H9 (cell line): ENCODE data around the gene RILPL1. TPM values are rescaled to one million over a fixed set of nuclear protein-coding genes. Genes with fewer than 3 reads are reported as not detected.

Experiments used
- DNase-seq: peaks from one replicate; pipeline ENCODE4 v3.0.0-alpha.2; 2017
- H2AFZ ChIP-seq: one replicate; pipeline ENCODE4 v1.6.1; 2013; ENCODE audit warnings: mild to moderate bottlenecking, low read length, control low read depth, moderate library complexity
- H2AK5ac ChIP-seq: 2 replicates; pipeline ENCODE4 v1.6.1; 2013; ENCODE audit warnings: low read length, control low read depth, mixed read lengths; ENCODE audit not compliant: insufficient read length
- H2BK120ac ChIP-seq: one replicate; pipeline ENCODE4 v1.6.1; 2013; ENCODE audit warnings: low read depth, mild to moderate bottlenecking, low read length, control low read depth, inconsistent platforms; ENCODE audit not compliant: poor library complexity, severe bottlenecking
- H2BK12ac ChIP-seq: 2 replicates; pipeline ENCODE4 v1.6.1; 2013; ENCODE audit warnings: low read length, control low read depth, mixed read lengths, low read depth; ENCODE audit not compliant: insufficient read length
- H2BK15ac ChIP-seq: 2 replicates; pipeline ENCODE4 v1.6.1; 2013; ENCODE audit warnings: low read depth, low read length, control low read depth
- H2BK20ac ChIP-seq: one replicate; pipeline ENCODE4 v1.6.1; 2013; ENCODE audit warnings: low read depth, mild to moderate bottlenecking, low read length, control low read depth, inconsistent platforms; ENCODE audit not compliant: poor library complexity, severe bottlenecking
- H2BK5ac ChIP-seq: 2 replicates; pipeline ENCODE4 v1.6.1; 2013; ENCODE audit warnings: low read length, control low read depth, mixed read lengths; ENCODE audit not compliant: insufficient read length
- H3K14ac ChIP-seq: 2 replicates; pipeline ENCODE4 v1.6.1; 2013; ENCODE audit warnings: low read length, control low read depth; ENCODE audit not compliant: insufficient read depth
- H3K18ac ChIP-seq: 2 replicates; pipeline ENCODE4 v1.6.1; 2013; ENCODE audit warnings: low read depth, mild to moderate bottlenecking, mixed read lengths, low read length, control low read depth; ENCODE audit not compliant: insufficient read length
- H3K23ac ChIP-seq: 2 replicates; pipeline ENCODE4 v1.6.1; 2013; ENCODE audit warnings: low read length, control low read depth, mixed read lengths, low read depth; ENCODE audit not compliant: insufficient read length
- H3K23me2 ChIP-seq: 2 replicates; pipeline ENCODE4 v1.6.1; 2013; ENCODE audit warnings: low read depth, mild to moderate bottlenecking, mixed read lengths, low read length, control low read depth; ENCODE audit not compliant: insufficient read length, poor library complexity, severe bottlenecking
- H3K27ac ChIP-seq: 2 replicates; pipeline ENCODE4 v1.5.1; 2013; ENCODE audit warnings: low read length, control low read depth, mixed read lengths, low read depth; ENCODE audit not compliant: insufficient read length
- H3K27me3 ChIP-seq: 2 replicates; pipeline ENCODE4 v1.6.1; 2013; ENCODE audit warnings: low read length, control low read depth, inconsistent platforms; ENCODE audit not compliant: insufficient read depth
- H3K4ac ChIP-seq: 2 replicates; pipeline ENCODE4 v1.6.1; 2013; ENCODE audit warnings: low read depth, mild to moderate bottlenecking, control low read depth, inconsistent platforms, low read length, moderate library complexity
- H3K4me1 ChIP-seq: 2 replicates; pipeline ENCODE4 v1.6.1; 2013; ENCODE audit warnings: low read length, control low read depth, inconsistent platforms; ENCODE audit not compliant: insufficient read depth
- H3K4me2 ChIP-seq: 2 replicates; pipeline ENCODE4 v1.6.1; 2013; ENCODE audit warnings: low read length, control low read depth, mixed read lengths; ENCODE audit not compliant: insufficient read length, insufficient read depth
- H3K56ac ChIP-seq: 2 replicates; pipeline ENCODE4 v1.6.1; 2013; ENCODE audit warnings: low read depth, mild to moderate bottlenecking, mixed read lengths, low read length, control low read depth; ENCODE audit not compliant: insufficient read length
- H3K79me1 ChIP-seq: 2 replicates; pipeline ENCODE4 v1.6.1; 2013; ENCODE audit warnings: low read depth, mild to moderate bottlenecking, moderate library complexity, low read length, control low read depth, inconsistent platforms; ENCODE audit not compliant: insufficient read depth, poor library complexity, severe bottlenecking
- H3K79me2 ChIP-seq: 2 replicates; pipeline ENCODE4 v1.6.1; 2013; ENCODE audit warnings: low read length, control low read depth, inconsistent platforms; ENCODE audit not compliant: insufficient read depth
- H3K9ac ChIP-seq: 2 replicates; pipeline ENCODE4 v1.6.1; 2013; ENCODE audit warnings: low read length, control low read depth, mixed read lengths; ENCODE audit not compliant: insufficient read length; ENCODE audit errors: extremely low read depth
- H3K9me3 ChIP-seq: one replicate; pipeline ENCODE4 v1.6.1; 2013; ENCODE audit warnings: low read depth, low read length, inconsistent platforms; ENCODE audit not compliant: control insufficient read depth
- H3T11ph ChIP-seq: one replicate; pipeline ENCODE4 v1.6.1; 2013; ENCODE audit warnings: mild to moderate bottlenecking, low read length, control low read depth, inconsistent platforms
- H4K20me1 ChIP-seq: one replicate; pipeline ENCODE4 v1.6.1; 2013; ENCODE audit not compliant: control insufficient read depth, insufficient read length, insufficient read depth
- H4K5ac ChIP-seq: 2 replicates; pipeline ENCODE4 v1.6.1; 2013; ENCODE audit warnings: low read depth, mild to moderate bottlenecking, mixed read lengths, low read length, control low read depth; ENCODE audit not compliant: insufficient read length
- H4K8ac ChIP-seq: replicated peaks from 2 replicates; pipeline ENCODE4 v1.6.1; 2013; ENCODE audit warnings: low read length, control low read depth, mixed read lengths, low read depth; ENCODE audit not compliant: insufficient read length
- H4K91ac ChIP-seq: 2 replicates; pipeline ENCODE4 v1.6.1; 2013; ENCODE audit warnings: low read depth, mild to moderate bottlenecking, moderate library complexity, mixed read lengths, low read length, control low read depth; ENCODE audit not compliant: insufficient read length
- H3K27ac Mint-ChIP-seq, 3 experiments: 2 replicates in 2 of 3; 3 replicates in 1 of 3; pipeline ENCODE4 v1.8.0; 2020 to 2021; ENCODE audit warnings: mixed read lengths in 3 of 3, mild to moderate bottlenecking in 1 of 3, moderate library complexity in 1 of 3
- H3K27me3 Mint-ChIP-seq: 2 replicates; pipeline ENCODE4 v1.8.0; 2021; ENCODE audit warnings: low read depth, mild to moderate bottlenecking, moderate library complexity, mixed read lengths
- H3K36me3 Mint-ChIP-seq, 3 experiments: 2 replicates in 2 of 3; 3 replicates in 1 of 3; pipeline ENCODE4 v1.8.0; 2020 to 2021; ENCODE audit warnings: low read depth in 3 of 3, mixed read lengths in 3 of 3; ENCODE audit not compliant: insufficient read depth in 1 of 3
- H3K4me1 Mint-ChIP-seq, 2 experiments: 2 replicates each; pipeline ENCODE4 v1.8.0; 2020; ENCODE audit warnings: mixed read lengths in 2 of 2
- H3K4me3 Mint-ChIP-seq, 2 experiments: 2 replicates in 1 of 2; 3 replicates in 1 of 2; pipeline ENCODE4 v1.8.0; 2020 to 2021; ENCODE audit warnings: mild to moderate bottlenecking in 2 of 2, mixed read lengths in 2 of 2, moderate library complexity in 1 of 2
- H3K9me3 Mint-ChIP-seq, 2 experiments: 2 replicates in 1 of 2; 3 replicates in 1 of 2; pipeline ENCODE4 v1.8.0; 2020; ENCODE audit warnings: mild to moderate bottlenecking in 2 of 2, mixed read lengths in 2 of 2, moderate library complexity in 1 of 2
- CTCF ChIP-seq: fragments of 200-600 bp; sonication (generic); conservative IDR thresholded peaks from 3 replicates; pipeline ENCODE4 v1.8.0; 2021; ENCODE audit warnings: antibody characterized with exemption, mild to moderate bottlenecking
- WGBS: extraction: QIAGEN DNeasy Blood & Tissue Kit; methylation state at CpG from one replicate; pipeline ENCODE4 v1.1.7; 2013; ENCODE audit warnings: missing lambda C conversion rate, low lambda C conversion rate, mixed read lengths; ENCODE audit not compliant: insufficient read length; ENCODE audit errors: extremely low coverage; 5-methylcytosine and 5-hydroxymethylcytosine counted together
- total RNA-seq: library from RNA; stranded (reverse); gene quantifications from 2 replicates; pipeline ENCODE4 v1.2.1, GENCODE V29; 2021

RILPL1 gene
- total RNA-seq, 1 experiment from 2014 or later = 8.1 TPM

- TF ChIP-seq CTCF = no peak
- Histone ChIP-seq H3K23me2 (no peaks in the 10 kb centered on the region), H2BK15ac (no peak overlapping the region), H2AK5ac (no peak overlapping the region), H3K27me3 (no peaks in the 10 kb centered on the region), H3K56ac (no peak overlapping the region), H3K79me2 (no peaks in the 10 kb centered on the region), H4K5ac (no peak overlapping the region), H3K79me1 (no peaks in the 10 kb centered on the region), H4K8ac (no peak overlapping the region), H2BK5ac (no peak overlapping the region), H2BK12ac (no peak overlapping the region), H3K23ac (no peak overlapping the region), H3K4ac (no peak overlapping the region), H3K9me3 (no peaks in the 10 kb centered on the region), H2BK120ac (no peak overlapping the region), H3K18ac (no peak overlapping the region), H4K20me1 (no peaks in the 10 kb centered on the region), H3K14ac (no peak overlapping the region; the same call in 1 of the 2 replicates), H3K4me1 (no peaks in the 10 kb centered on the region), H4K91ac (no peak overlapping the region), H3T11ph (no peak overlapping the region), H2BK20ac (no peak overlapping the region), H3K27ac (no peak overlapping the region), H2AFZ (no peak overlapping the region), H3K9ac (no peak overlapping the region), H3K4me2 (no peak overlapping the region)
- WGBS = no CpG with 5 or more reads among the region's 15 CpGs
- peak overlapping the region in 2 of 3 experiments; percentile 12 to 19; a peak in 3 of 7 replicates for H3K27ac Mint-ChIP-seq
- H3K9me3 Mint-ChIP-seq = no peaks in the 10 kb centered on the region
- H3K27me3 Mint-ChIP-seq = no peaks in the 10 kb centered on the region
- H3K4me1 Mint-ChIP-seq = no peaks in the 10 kb centered on the region
- DNase-seq = no peak
- H3K4me3 Mint-ChIP-seq = no peak overlapping the region
- H3K36me3 Mint-ChIP-seq = peaks cover 2 to 21% (median 21%) of the 10 kb centered on the region in 3 experiments; a peak in 5 of 7 replicates
Observed at GRCh38 chr12:123475246-123475703, 58.2 kb downstream of the RILPL1 start.
